22Rv1 (cell line): Measurements from ENCODE around the gene UBL3.

Experiments
- H3K27ac ChIP-seq: fragments of 450-650 bp; 2 replicates; pipeline ENCODE4 v1.5.1; 2017
- CTCF ChIP-seq: fragments of 450-650 bp; IDR thresholded peaks from 2 replicates; pipeline ENCODE4 v1.5.1; 2017; ENCODE audit warnings: mild to moderate bottlenecking
- ZFX ChIP-seq: fragments of 450-650 bp; IDR thresholded peaks from 2 replicates; pipeline ENCODE4 v1.6.1; 2017; ENCODE audit warnings: antibody characterized with exemption, borderline replicate concordance

The UBL3 gene

GRCh38 chr13:29877456-29878078 lies 27.1 kb upstream of the UBL3 start:
- TF ChIP-seq CTCF (no peak), ZFX (no peak)
- H3K27ac ChIP-seq = no peak overlapping the region

- TF ChIP-seq ZFX = no peak
- no peak for TF ChIP-seq CTCF
- H3K27ac ChIP-seq = no peak overlapping the region
Measured at GRCh38 chr13:29875646-29876045, 25.2 kb upstream of the UBL3 start.

- H3K27ac ChIP-seq = no peak overlapping the region
- no peak for TF ChIP-seq ZFX
- no peak for TF ChIP-seq CTCF
Measured at GRCh38 chr13:29868581-29868980, 18.2 kb upstream of the UBL3 start.

GRCh38 chr13:29865934-29866333 lies 15.5 kb upstream of the UBL3 start:
- TF ChIP-seq CTCF = no peak
- TF ChIP-seq ZFX = no peak

GRCh38 chr13:29861694-29862110 lies 11.3 kb upstream of the UBL3 start:
- TF ChIP-seq CTCF = no peak
- H3K27ac ChIP-seq = no peak overlapping the region

More at GRCh38 chr13:29865934-29866333, 15.5 kb upstream of the UBL3 start:
- H3K27ac ChIP-seq = no peak overlapping the region

- TF ChIP-seq ZFX (no peak), CTCF (no peak)
- H3K27ac ChIP-seq = no peak overlapping the region
Measured at GRCh38 chr13:29859971-29860370, 9.6 kb upstream of the UBL3 start.

GRCh38 chr13:29858667-29859066 lies 8.2 kb upstream of the UBL3 start:
- TF ChIP-seq ZFX (no peak), CTCF (no peak)
- H3K27ac ChIP-seq = no peak overlapping the region
